GM12892 (cell line): ENCODE data around the gene CPZ.

Experiments
- POLR2A ChIP-seq: IDR thresholded peaks from 2 replicates; pipeline ENCODE4 v1.6.1; 2011; ENCODE audit warnings: low read depth, low read length, control low read depth
- POLR2AphosphoS5 ChIP-seq: IDR thresholded peaks from 2 replicates; pipeline ENCODE4 v1.6.1; 2011; ENCODE audit warnings: low read depth, low read length, control low read depth
- TAF1 ChIP-seq: IDR thresholded peaks from 2 replicates; pipeline ENCODE4 v1.6.1; 2011; ENCODE audit warnings: low read depth, mild to moderate bottlenecking, control low read depth, low read length, borderline replicate concordance

- no peak for TF ChIP-seq POLR2A
- no peak for TF ChIP-seq TAF1
- no peak for TF ChIP-seq POLR2AphosphoS5
Measured at GRCh38 chr4:8666581-8666980, 74.0 kb downstream of the CPZ start.
